Measurements from ENCODE around the gene KATNBL1. TPM values are rescaled to one million over a fixed set of nuclear protein-coding genes. Genes with fewer than 3 reads are reported as not detected.
"Not testable (repeated sequence)": the region's sequence is repeated elsewhere in the genome, so short reads cannot be mapped to it uniquely, and the experiment has no call there.

Gene KATNBL1
- total RNA-seq, 4 donors from 2014 or later, result 29.9 to 61.9 (median 32.8) TPM

DNA sequence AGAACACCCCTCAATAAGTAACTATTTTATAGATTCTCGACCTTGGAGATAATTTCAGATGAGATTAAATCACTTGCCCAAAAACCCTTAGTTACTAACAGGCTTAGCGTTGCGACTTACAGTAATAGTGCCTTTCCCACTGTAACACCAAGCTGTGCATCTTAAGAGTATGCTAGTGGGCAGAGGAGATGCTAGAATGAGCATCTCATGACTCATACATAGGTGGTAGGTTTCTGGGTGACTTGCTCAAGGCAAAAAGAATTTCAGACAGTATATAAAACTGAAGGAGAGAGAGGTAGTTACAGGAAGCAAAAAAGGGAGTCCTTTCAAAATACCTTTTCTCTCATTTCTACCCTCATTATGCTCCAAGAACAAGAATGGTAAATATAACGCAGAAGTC lies 3.9 kb downstream of the KATNBL1 start:
- over 99% methylated on average over 4 of the region's 4 CpGs for WGBS
- Histone ChIP-seq H3K36me3 (peaks cover 0 to 10% (median 5%) of the 10 kb centered on the region in 4 donors), H3K4me1 (peaks cover 15 to 22% (median 20%) of the 10 kb centered on the region in 4 donors), H3K27ac (replicated peaks in 1 of 4) (no peak overlapping the region), H3K9me3 (no peaks in the 10 kb centered on the region), H3K27me3 (no peaks in the 10 kb centered on the region), H3K4me3 (no peak overlapping the region)
- no peak for DNase-seq (ENCODE audit: extremely low spot score)
- TF ChIP-seq, protein P1, sequence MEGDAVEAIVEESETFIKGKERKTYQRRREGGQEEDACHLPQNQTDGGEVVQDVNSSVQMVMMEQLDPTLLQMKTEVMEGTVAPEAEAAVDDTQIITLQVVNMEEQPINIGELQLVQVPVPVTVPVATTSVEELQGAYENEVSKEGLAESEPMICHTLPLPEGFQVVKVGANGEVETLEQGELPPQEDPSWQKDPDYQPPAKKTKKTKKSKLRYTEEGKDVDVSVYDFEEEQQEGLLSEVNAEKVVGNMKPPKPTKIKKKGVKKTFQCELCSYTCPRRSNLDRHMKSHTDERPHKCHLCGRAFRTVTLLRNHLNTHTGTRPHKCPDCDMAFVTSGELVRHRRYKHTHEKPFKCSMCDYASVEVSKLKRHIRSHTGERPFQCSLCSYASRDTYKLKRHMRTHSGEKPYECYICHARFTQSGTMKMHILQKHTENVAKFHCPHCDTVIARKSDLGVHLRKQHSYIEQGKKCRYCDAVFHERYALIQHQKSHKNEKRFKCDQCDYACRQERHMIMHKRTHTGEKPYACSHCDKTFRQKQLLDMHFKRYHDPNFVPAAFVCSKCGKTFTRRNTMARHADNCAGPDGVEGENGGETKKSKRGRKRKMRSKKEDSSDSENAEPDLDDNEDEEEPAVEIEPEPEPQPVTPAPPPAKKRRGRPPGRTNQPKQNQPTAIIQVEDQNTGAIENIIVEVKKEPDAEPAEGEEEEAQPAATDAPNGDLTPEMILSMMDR (IDR thresholded peaks at IDR 0.05), result no peak
- TF ChIP-seq POLR2AphosphoS5 (IDR thresholded peaks at IDR 0.05) (no peak), EP300 (IDR thresholded peaks at IDR 0.05) (no peak), POLR2A (IDR thresholded peaks at IDR 0.05; ENCODE audit: low read depth) (no peak)
- intact Hi-C loops (cut with DNase I), result no loop called here

DNA sequence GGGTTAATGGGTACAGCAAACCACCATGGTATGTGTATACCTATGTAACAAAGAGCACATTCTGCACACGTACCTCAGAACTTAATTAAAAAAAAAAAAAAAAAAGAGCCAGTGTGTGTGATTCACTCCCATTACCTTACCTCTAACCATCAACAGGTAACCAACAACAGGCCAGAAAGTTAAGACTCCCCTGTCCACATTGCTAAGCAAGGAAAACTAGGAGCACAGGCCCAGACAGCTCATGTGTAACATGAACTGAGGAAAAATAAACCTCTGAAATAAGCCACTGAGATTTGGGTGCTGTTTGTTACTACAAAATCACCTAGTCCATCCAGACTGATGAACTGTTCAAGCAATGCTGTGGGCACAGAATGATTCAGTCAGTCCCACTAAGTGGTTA lies 6.0 kb downstream of the KATNBL1 start:
- Histone ChIP-seq H3K27ac (replicated peaks in 1 of 4) (no peak overlapping the region), H3K4me1 (peaks cover 14 to 18% (median 17%) of the 10 kb centered on the region in 4 donors), H3K9me3 (no peaks in the 10 kb centered on the region), H3K27me3 (no peaks in the 10 kb centered on the region), H3K4me3 (no peak overlapping the region), H3K36me3 (peaks cover 0 to 16% (median 5%) of the 10 kb centered on the region in 4 donors)
- TF ChIP-seq POLR2A (IDR thresholded peaks at IDR 0.05; ENCODE audit: low read depth) (no peak), EP300 (IDR thresholded peaks at IDR 0.05) (no peak), POLR2AphosphoS5 (IDR thresholded peaks at IDR 0.05) (no peak)
- TF ChIP-seq, protein P1 (IDR thresholded peaks at IDR 0.05), result no peak
- intact Hi-C loops (cut with DNase I), result no loop called here
- DNase-seq (ENCODE audit: extremely low spot score), result no peak
- WGBS, result 90% methylated on average over 1 of the region's 1 CpG

DNA sequence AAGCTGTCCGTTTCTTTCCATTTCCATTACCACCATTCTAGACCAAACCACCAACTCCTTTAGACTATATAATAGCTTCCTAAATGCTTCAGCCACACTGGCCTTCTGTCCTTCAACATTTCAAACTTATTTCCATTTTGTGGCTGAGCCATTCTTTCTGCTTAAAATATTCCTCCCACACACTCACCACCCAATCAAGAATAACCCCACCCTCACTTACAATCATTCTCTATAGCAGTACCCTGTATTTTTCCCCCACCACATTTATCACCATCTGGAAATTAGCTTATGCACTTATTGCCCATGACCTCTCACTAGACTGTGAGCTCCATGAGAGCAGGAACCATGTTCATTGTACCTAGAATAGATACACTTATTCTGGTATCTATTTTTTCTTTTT lies 6.6 kb downstream of the KATNBL1 start:
- no peak overlapping the region for H3K27ac ChIP-seq (replicated peaks in 1 of 4)
- no peak overlapping the region for H3K4me3 ChIP-seq
- TF ChIP-seq EP300 (IDR thresholded peaks at IDR 0.05) (no peak), POLR2A (IDR thresholded peaks at IDR 0.05; ENCODE audit: low read depth) (no peak), POLR2AphosphoS5 (IDR thresholded peaks at IDR 0.05) (no peak)
- TF ChIP-seq, protein P1 (IDR thresholded peaks at IDR 0.05), result no peak
- intact Hi-C loops (cut with DNase I), result no loop called here
- H3K9me3 ChIP-seq, result no peaks in the 10 kb centered on the region
- H3K36me3 ChIP-seq, result peaks cover 0 to 16% (median 5%) of the 10 kb centered on the region in 4 donors
- no peak for DNase-seq (ENCODE audit: extremely low spot score)
- WGBS, result 91% methylated on average over 1 of the region's 1 CpG
- peaks cover 7 to 12% (median 10%) of the 10 kb centered on the region in 4 donors for H3K4me1 ChIP-seq
- H3K27me3 ChIP-seq, result no peaks in the 10 kb centered on the region

DNA sequence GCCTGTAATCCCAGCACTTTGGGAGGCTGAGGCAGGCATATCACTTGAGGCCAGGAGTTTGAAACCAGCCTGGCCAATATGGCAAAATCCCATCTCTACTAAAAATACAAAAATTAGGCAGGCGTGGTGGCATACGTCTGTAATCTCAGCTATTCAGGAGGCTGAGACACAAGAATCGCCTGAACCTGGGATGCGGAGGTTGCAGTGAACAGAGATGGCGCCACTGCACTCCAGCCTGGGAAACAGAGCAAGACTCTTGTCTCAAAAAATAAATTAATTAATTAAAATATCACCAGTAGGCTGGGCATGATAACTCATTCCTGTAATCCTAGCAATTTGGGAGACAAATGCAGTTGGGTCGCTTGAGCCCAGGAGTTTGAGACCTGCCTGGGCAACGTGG lies 16.6 kb downstream of the KATNBL1 start:
- H3K4me3 ChIP-seq; DNase-seq (ENCODE audit: extremely low spot score); H3K9me3 ChIP-seq; H3K27me3 ChIP-seq; intact Hi-C loops (cut with DNase I); H3K36me3 ChIP-seq; H3K27ac ChIP-seq (replicated peaks in 1 of 4): not testable (repeated sequence)
- 89% methylated on average over 7 of the region's 7 CpGs for WGBS
- H3K4me1 ChIP-seq, result peaks cover 0 to 10% (median 6%) of the 10 kb centered on the region in 4 donors

DNA sequence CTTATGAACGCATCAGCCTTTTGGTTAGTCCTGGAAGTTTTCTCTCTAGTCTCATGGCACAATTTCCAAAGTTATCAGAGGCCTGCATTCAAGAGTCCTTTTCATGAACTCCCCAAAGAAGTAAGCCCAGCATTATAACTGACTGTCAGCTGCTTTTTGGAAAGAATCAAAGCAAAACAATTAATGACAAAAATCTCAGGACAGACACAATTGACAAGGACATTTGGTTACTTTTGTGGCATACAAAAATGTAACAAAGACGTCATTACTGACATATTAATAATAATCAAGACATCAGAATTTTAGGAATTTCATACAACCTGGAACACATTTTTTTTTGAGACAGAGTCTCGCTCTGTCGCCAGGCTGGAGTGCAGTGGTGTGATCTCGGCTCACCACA lies 21.2 kb downstream of the KATNBL1 start:
- peaks cover 0 to 5% (median 0%) of the 10 kb centered on the region in 4 donors for H3K36me3 ChIP-seq
- peaks cover 0 to 32% (median 13%) of the 10 kb centered on the region in 4 donors for H3K4me1 ChIP-seq
- 79% methylated on average over 5 of the region's 5 CpGs for WGBS
- no peak overlapping the region for H3K4me3 ChIP-seq
- intact Hi-C loops (cut with DNase I), result no loop called here
- TF ChIP-seq, protein P1 (IDR thresholded peaks at IDR 0.05), result no peak
- TF ChIP-seq EP300 (IDR thresholded peaks at IDR 0.05), result no peak
- TF ChIP-seq POLR2AphosphoS5 (IDR thresholded peaks at IDR 0.05), result no peak
- TF ChIP-seq POLR2A (IDR thresholded peaks at IDR 0.05; ENCODE audit: low read depth), result no peak
- no peaks in the 10 kb centered on the region for H3K9me3 ChIP-seq
- H3K27ac ChIP-seq (replicated peaks in 1 of 4), result no peak overlapping the region
- no peaks in the 10 kb centered on the region for H3K27me3 ChIP-seq
- no peak for DNase-seq (ENCODE audit: extremely low spot score)
